Right lobe of liver (tissue), 4 donors: ENCODE measurements around the gene GBGT1.

Source experiments
- CTCF ChIP-seq, 4 donors: fragments of 200-600 bp in 3 of 4; fragments of 450-650 bp in 1 of 4; IDR thresholded peaks; one replicate each; pipeline versions ENCODE4 v1.5.1 to v1.8.0; 2016 to 2022; ENCODE audit warnings: antibody characterized with exemption in 4 of 4, mild to moderate bottlenecking in 2 of 4
- POLR2A ChIP-seq: fragments of 450-650 bp; IDR thresholded peaks from one replicate; pipeline ENCODE4 v1.6.1; 2017; ENCODE audit warnings: antibody characterized with exemption, mild to moderate bottlenecking
- donor health status: DM: no; HTN: no; CAD: no.
- donor health status: DM: no; HTN: no; CAD: no.
- donor health status: DM: no; HTN: yes; CAD: no.

GRCh38 chr9:133122935-133123611 lies 40.6 kb downstream of the GBGT1 start:
- TF ChIP-seq CTCF (IDR thresholded peaks at IDR 0.05) = no peak
- TF ChIP-seq POLR2A = no peak
